Endothelial cell of hepatic sinusoid (primary cell): ENCODE data around the gene TRPC4AP.

Experiments used
- in situ Hi-C: cut with HindIII; loops from 2 replicates; pipeline ENCODE4 v1.10.0; 2017; ENCODE audit warnings: low sequenced_read_pairs

The TRPC4AP gene

GRCh38 chr20:34971561-34972235 lies 120.9 kb downstream of the TRPC4AP start:
- in situ Hi-C loops = no loop called here

- in situ Hi-C loops = no loop called here
These were observed 121.6 kb downstream of the TRPC4AP start for GRCh38 chr20:34970846-34971560.

GRCh38 chr20:34970193-34970840 lies 122.3 kb downstream of the TRPC4AP start:
- in situ Hi-C loops = no loop called here

- in situ Hi-C loops = no loop called here
These were observed 124.4 kb downstream of the TRPC4AP start for GRCh38 chr20:34968042-34968775.

- in situ Hi-C loops = no loop called here
These were observed 125.2 kb downstream of the TRPC4AP start for GRCh38 chr20:34967421-34967820.

- in situ Hi-C loops = no loop called here
These were observed 127.6 kb downstream of the TRPC4AP start for GRCh38 chr20:34965051-34965450.

- in situ Hi-C loops = no loop called here
These were observed 128.1 kb downstream of the TRPC4AP start for GRCh38 chr20:34964486-34964885.

GRCh38 chr20:34956751-34957472 lies 135.7 kb downstream of the TRPC4AP start:
- in situ Hi-C loops = no loop called here

- in situ Hi-C loops = no loop called here
These were observed 136.6 kb downstream of the TRPC4AP start for GRCh38 chr20:34956041-34956458.

- in situ Hi-C loops = no loop called here
These were observed 137.2 kb downstream of the TRPC4AP start, which contains the start of the genes GSS and MYH7B for GRCh38 chr20:34955231-34956040. Gene GSS, minus strand, starts transcription at chr20:34955806. Its CDS starts 3,954 bp downstream, at chr20:34951852. Gene MYH7B, plus strand, starts transcription at chr20:34955868. Its CDS starts 22,138 bp downstream, at chr20:34978006.

GRCh38 chr20:34954904-34955230 lies 137.7 kb downstream of the TRPC4AP start:
- in situ Hi-C loops = no loop called here

GRCh38 chr20:34953960-34954359 lies 138.6 kb downstream of the TRPC4AP start:
- in situ Hi-C loops = no loop called here

- in situ Hi-C loops = no loop called here
These were observed 139.9 kb downstream of the TRPC4AP start for GRCh38 chr20:34952671-34953070.
